ENCODE data around the gene KBTBD7. TPM values are rescaled to one million over a fixed set of nuclear protein-coding genes. Genes with fewer than 3 reads are reported as not detected.
A peak's percentile ranks its signal among the peaks of the same experiment; 100 is the strongest.
"Not testable (repeated sequence)": the region's sequence is repeated elsewhere in the genome, so short reads cannot be mapped to it uniquely, and the experiment has no call there.

The KBTBD7 gene
- total RNA-seq, 1 donor, result 7.8 TPM

- H3K4me3 ChIP-seq (ENCODE audit: low read depth, low read length), result no peak overlapping the region
- no peak for DNase-seq (ENCODE audit: low read depth)
- TF ChIP-seq CTCF (IDR thresholded peaks at IDR 0.05; ENCODE audit: insufficient read depth, low read length), result no peak
Observed at GRCh38 chr13:41182231-41182630, 12.1 kb downstream of the KBTBD7 start.

- TF ChIP-seq CTCF (IDR thresholded peaks at IDR 0.05; ENCODE audit: insufficient read depth, low read length), result no peak
- no peak overlapping the region for H3K4me3 ChIP-seq (ENCODE audit: low read depth, low read length)
- DNase-seq (ENCODE audit: low read depth), result peak; percentile 53
Observed at GRCh38 chr13:41179593-41180250, 14.6 kb downstream of the KBTBD7 start.

GRCh38 chr13:41178040-41178439, 16.3 kb downstream of the KBTBD7 start:
- no peak overlapping the region for H3K4me3 ChIP-seq (ENCODE audit: low read depth, low read length)
- TF ChIP-seq CTCF (IDR thresholded peaks at IDR 0.05; ENCODE audit: insufficient read depth, low read length), result no peak
- peak; percentile 35 for DNase-seq (ENCODE audit: low read depth)

- DNase-seq (ENCODE audit: low read depth), result no peak
- no peak for TF ChIP-seq CTCF (IDR thresholded peaks at IDR 0.05; ENCODE audit: insufficient read depth, low read length)
Observed at GRCh38 chr13:41177616-41178015, 16.8 kb downstream of the KBTBD7 start.

GRCh38 chr13:41175576-41175975, 18.8 kb downstream of the KBTBD7 start:
- not testable (repeated sequence) for H3K4me3 ChIP-seq (ENCODE audit: low read depth, low read length); DNase-seq (ENCODE audit: low read depth)

More at GRCh38 chr13:41177616-41178015, 16.8 kb downstream of the KBTBD7 start:
- no peak overlapping the region for H3K4me3 ChIP-seq (ENCODE audit: low read depth, low read length)

GRCh38 chr13:41162151-41162550, 32.2 kb downstream of the KBTBD7 start:
- DNase-seq (ENCODE audit: low read depth), result no peak
- H3K4me3 ChIP-seq (ENCODE audit: low read depth, low read length), result no peak overlapping the region
- TF ChIP-seq CTCF (IDR thresholded peaks at IDR 0.05; ENCODE audit: insufficient read depth, low read length), result no peak

- H3K4me3 ChIP-seq (ENCODE audit: low read depth, low read length), result no peak overlapping the region
- no peak for DNase-seq (ENCODE audit: low read depth)
- no peak for TF ChIP-seq CTCF (IDR thresholded peaks at IDR 0.05; ENCODE audit: insufficient read depth, low read length)
Observed at GRCh38 chr13:41159174-41159573, 35.2 kb downstream of the KBTBD7 start.

Measured in fibroblast of the aortic adventitia (primary cell).